Mesenteric fat pad (tissue), 1 donor: ENCODE results near the gene PKHD1. TPM values are rescaled to one million over a fixed set of nuclear protein-coding genes. Genes with fewer than 3 reads are reported as not detected.
"Not testable (repeated sequence)": the region's sequence is repeated elsewhere in the genome, so short reads cannot be mapped to it uniquely, and the experiment has no call there.

Source experiments
- DNase-seq: peaks from one replicate; pipeline ENCODE4 v3.0.0-alpha.2; 2020; ENCODE audit warnings: low spot score
- total RNA-seq: library from RNA; stranded (reverse); fragmentation: NEBNext Ultra II Directional; extraction: Animal tissue kit (Norgen Biotek cat#: 25700); gene quantifications from one replicate; pipeline ENCODE4 v1.2.1, GENCODE V29; 2021
- donor health status: DM: yes; HTN: yes; CAD: no.

The PKHD1 gene
- total RNA-seq, 1 donor from 2014 or later = not detected

GRCh38 chr6:51996296-51996947, 91.0 kb downstream of the PKHD1 start:
- DNase-seq = no peak

GRCh38 chr6:51995214-51995755, 92.1 kb downstream of the PKHD1 start:
- DNase-seq = no peak

- DNase-seq = no peak
These were observed 94.5 kb downstream of the PKHD1 start for GRCh38 chr6:51992876-51993275.

- no peak for DNase-seq
These were observed 97.6 kb downstream of the PKHD1 start for GRCh38 chr6:51989789-51990188.

GRCh38 chr6:51986864-51987263, 100.5 kb downstream of the PKHD1 start:
- DNase-seq = no peak

- no peak for DNase-seq
These were observed 103.8 kb downstream of the PKHD1 start for GRCh38 chr6:51983564-51983963.

GRCh38 chr6:51982695-51983094, 104.7 kb downstream of the PKHD1 start:
- not testable (repeated sequence) for DNase-seq

- no peak for DNase-seq
These were observed 111.0 kb downstream of the PKHD1 start for GRCh38 chr6:51976374-51976773.

GRCh38 chr6:51972659-51973058, 114.8 kb downstream of the PKHD1 start:
- DNase-seq = no peak

- DNase-seq = no peak
These were observed 119.1 kb downstream of the PKHD1 start for GRCh38 chr6:51968265-51968664.

- no peak for DNase-seq
These were observed 122.1 kb downstream of the PKHD1 start for GRCh38 chr6:51965222-51965801.

- DNase-seq = no peak
These were observed 123.4 kb downstream of the PKHD1 start for GRCh38 chr6:51963980-51964379.

GRCh38 chr6:51962354-51962753, 125.1 kb downstream of the PKHD1 start:
- DNase-seq = no peak

GRCh38 chr6:51960419-51960818, 127.0 kb downstream of the PKHD1 start:
- DNase-seq = no peak

GRCh38 chr6:51959744-51960383, 127.5 kb downstream of the PKHD1 start:
- DNase-seq = no peak

- no peak for DNase-seq
These were observed 132.7 kb downstream of the PKHD1 start for GRCh38 chr6:51954681-51955080.

GRCh38 chr6:51953246-51953645, 134.2 kb downstream of the PKHD1 start:
- no peak for DNase-seq

- no peak for DNase-seq
These were observed 135.5 kb downstream of the PKHD1 start for GRCh38 chr6:51951924-51952323.

GRCh38 chr6:51949526-51949925, 137.9 kb downstream of the PKHD1 start:
- DNase-seq = no peak

- DNase-seq = not testable (repeated sequence)
These were observed 147.7 kb downstream of the PKHD1 start for GRCh38 chr6:51939695-51940094.

- no peak for DNase-seq
These were observed 150.7 kb downstream of the PKHD1 start for GRCh38 chr6:51936531-51937290.

- no peak for DNase-seq
These were observed 153.3 kb downstream of the PKHD1 start for GRCh38 chr6:51934098-51934497.
